GM12878 (cell line): ENCODE data around the gene THBS3. TPM values are rescaled to one million over a fixed set of nuclear protein-coding genes. Genes with fewer than 3 reads are reported as not detected.

ENCODE experiments used
- CHD4 ChIP-seq: fragments of 200-600 bp; sonication (generic); IDR thresholded peaks from 2 replicates; pipeline ENCODE4 v1.6.1; 2016; ENCODE audit warnings: mild to moderate bottlenecking
- EZH2 ChIP-seq: IDR thresholded peaks from 2 replicates; pipeline ENCODE4 v1.6.1; 2012; ENCODE audit warnings: low read depth, mild to moderate bottlenecking, control low read depth, inconsistent platforms, low read length, borderline replicate concordance; ENCODE audit not compliant: control insufficient read depth
- FOS ChIP-seq: IDR thresholded peaks from 3 replicates; pipeline ENCODE4 v1.6.1; 2011; ENCODE audit warnings: borderline replicate concordance; ENCODE audit not compliant: insufficient read length; ENCODE audit errors: extremely low read depth
- FOXM1 ChIP-seq: IDR thresholded peaks from 2 replicates; pipeline ENCODE4 v1.6.1; 2012; ENCODE audit warnings: low read depth, mild to moderate bottlenecking, inconsistent platforms, low read length, moderate library complexity
- HDAC2 ChIP-seq: fragments of 200-600 bp; sonication (generic); IDR thresholded peaks from 2 replicates; pipeline ENCODE4 v1.6.1; 2017
- IKZF1 ChIP-seq: fragments of 450-650 bp; conservative IDR thresholded peaks from 2 replicates; pipeline ENCODE4 v1.6.1; 2017; ENCODE audit warnings: antibody characterized with exemption, mild to moderate bottlenecking
- KAT2A ChIP-seq: conservative IDR thresholded peaks from 2 replicates; pipeline ENCODE4 v1.6.1; 2011; ENCODE audit warnings: low read depth, low read length; ENCODE audit not compliant: control insufficient read depth
- NFIC ChIP-seq: IDR thresholded peaks from 2 replicates; pipeline ENCODE4 v1.6.1; 2012; ENCODE audit warnings: low read depth, mild to moderate bottlenecking, inconsistent platforms, low read length, moderate library complexity
- POLR2A ChIP-seq: IDR thresholded peaks from 2 replicates; pipeline ENCODE4 v1.6.1; 2011; ENCODE audit warnings: low read depth, mild to moderate bottlenecking, low read length
- RAD51 ChIP-seq: fragments of 450-650 bp; IDR thresholded peaks from 2 replicates; pipeline ENCODE4 v1.6.1; 2016; ENCODE audit warnings: moderate library complexity, mild to moderate bottlenecking, inconsistent platforms
- SMC3 ChIP-seq: IDR thresholded peaks from 2 replicates; pipeline ENCODE4 v1.6.1; 2011; ENCODE audit warnings: low read length, improper control_type of control experiment, borderline replicate concordance
- TAF1 ChIP-seq: IDR thresholded peaks from 2 replicates; pipeline ENCODE4 v1.6.1; 2011; ENCODE audit warnings: mild to moderate bottlenecking, low read depth, low read length, borderline replicate concordance
- TCF12 ChIP-seq: IDR thresholded peaks from 2 replicates; pipeline ENCODE4 v1.6.1; 2011; ENCODE audit warnings: low read depth, mild to moderate bottlenecking, low read length
- ZBED1 ChIP-seq: IDR thresholded peaks from 2 replicates; pipeline ENCODE4 v1.6.1; 2016; ENCODE audit warnings: borderline replicate concordance
- ZNF24 ChIP-seq: fragments of 450-650 bp; IDR thresholded peaks from 2 replicates; pipeline ENCODE4 v1.6.1; 2017; ENCODE audit warnings: antibody characterized with exemption, mild to moderate bottlenecking
- polyA plus RNA-seq, 11 experiments: library from polyadenylated mRNA; depleted of rRNA in 4 of 11; unstranded in 6 of 11; stranded (reverse) in 5 of 11; fragments of >200 nt; fragmentation: Nextera tagmentation in 4 of 11; fragmentation: Illumina TruSeq in 1 of 11; extraction: Ambion mirVana in 4 of 11; extraction: Trizol in 1 of 11; gene quantifications; 1 replicate in 1 of 11; 2 replicates in 10 of 11; pipeline versions ENCODE4 v1.2.1 to v1.2.3, GENCODE V29; 2011 to 2016; ENCODE audit warnings: inconsistent platforms in 2 of 11, missing spikeins in 2 of 11, low read depth in 1 of 11
- total RNA-seq, 4 experiments: library from RNA; depleted of rRNA in 3 of 4; stranded (reverse); fragments of >200 nt in 3 of 4; fragmentation: Illumina TruSeq in 1 of 4; extraction: Trizol in 1 of 4; gene quantifications; 2 replicates each; pipeline versions ENCODE4 v1.2.1 to v1.2.3, GENCODE V29; 2013 to 2021
- TF ChIP-seq, protein P1 (sequence below): fragments of 450-650 bp; IDR thresholded peaks from 2 replicates; pipeline ENCODE4 v1.6.1; 2016; ENCODE audit warnings: mild to moderate bottlenecking
- TF ChIP-seq, protein P2 (sequence below): fragments of 450-650 bp; IDR thresholded peaks from 2 replicates; pipeline ENCODE4 v1.6.1; 2017; ENCODE audit warnings: mild to moderate bottlenecking, low read depth, inconsistent platforms; ENCODE audit not compliant: poor library complexity, severe bottlenecking
- TF ChIP-seq, protein P3 (sequence below): IDR thresholded peaks from 2 replicates; pipeline ENCODE4 v1.6.1; 2011; ENCODE audit warnings: low read depth, mild to moderate bottlenecking, low read length, moderate library complexity, borderline replicate concordance; ENCODE audit errors: extremely low read depth
- TF ChIP-seq, protein P4 (sequence below): fragments of 450-650 bp; IDR thresholded peaks from 2 replicates; pipeline ENCODE4 v1.6.1; 2016; ENCODE audit warnings: mild to moderate bottlenecking, moderate library complexity, borderline replicate concordance
- TF ChIP-seq, protein P5 (sequence below): IDR thresholded peaks from 2 replicates; pipeline ENCODE4 v1.6.1; 2012; ENCODE audit warnings: low read depth, low read length, improper control_type of control experiment

The THBS3 gene
- total and polyA plus RNA-seq, 10 of the 15 experiments (the other 5 are each of a cell fraction or from before 2014, with no cell fraction given), result 0.66 to 3.6 (median 2.0) TPM

DNA sequence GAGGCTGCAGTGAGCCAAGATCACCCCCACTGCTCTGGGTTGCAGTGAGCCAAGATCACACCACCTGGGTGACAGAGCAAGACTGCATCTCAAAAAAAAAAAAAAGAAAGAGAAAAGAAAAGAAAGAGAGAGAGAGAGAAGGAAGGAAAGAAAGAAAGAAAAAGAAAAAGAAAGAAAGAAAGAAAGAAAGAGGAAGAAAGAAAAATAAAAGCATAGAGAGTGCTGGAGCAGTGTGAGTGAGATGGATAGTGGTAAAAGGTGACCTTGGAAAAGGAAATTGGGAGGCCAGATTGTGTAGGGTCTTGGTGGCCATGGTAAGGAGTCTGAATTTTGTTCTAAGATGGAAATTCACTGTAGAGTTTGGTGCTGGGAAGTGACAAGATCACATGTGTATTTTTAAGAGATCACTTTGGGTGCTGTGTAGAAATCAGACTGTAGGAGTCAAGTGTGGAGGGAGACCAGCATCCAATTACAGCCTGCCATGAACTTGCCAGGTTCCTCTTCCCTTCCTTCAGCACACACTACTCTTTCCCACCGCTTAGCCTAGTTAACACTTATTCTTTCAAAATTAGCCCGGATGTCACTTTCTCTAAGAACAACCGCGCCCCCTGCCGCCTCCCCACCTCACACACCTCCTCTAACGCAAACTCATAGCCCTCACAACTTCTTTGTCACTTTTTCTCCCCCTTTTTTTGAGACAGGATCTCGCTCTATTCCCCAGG is 18.7 kb upstream of the THBS3 start (continued):
- TF ChIP-seq, protein P1, sequence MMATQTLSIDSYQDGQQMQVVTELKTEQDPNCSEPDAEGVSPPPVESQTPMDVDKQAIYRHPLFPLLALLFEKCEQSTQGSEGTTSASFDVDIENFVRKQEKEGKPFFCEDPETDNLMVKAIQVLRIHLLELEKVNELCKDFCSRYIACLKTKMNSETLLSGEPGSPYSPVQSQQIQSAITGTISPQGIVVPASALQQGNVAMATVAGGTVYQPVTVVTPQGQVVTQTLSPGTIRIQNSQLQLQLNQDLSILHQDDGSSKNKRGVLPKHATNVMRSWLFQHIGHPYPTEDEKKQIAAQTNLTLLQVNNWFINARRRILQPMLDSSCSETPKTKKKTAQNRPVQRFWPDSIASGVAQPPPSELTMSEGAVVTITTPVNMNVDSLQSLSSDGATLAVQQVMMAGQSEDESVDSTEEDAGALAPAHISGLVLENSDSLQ, result 0 out of 2 replicates have a peak, but pooled peaks have one; percentile 41
- no peak; the same call in 1 of the 2 replicates for TF ChIP-seq POLR2A
- TF ChIP-seq TCF12, result no peak
- TF ChIP-seq FOS, result no peak
- TF ChIP-seq IKZF1, result no peak
- no peak for TF ChIP-seq ZBED1
- TF ChIP-seq ZNF24, result no peak
- no peak for TF ChIP-seq RAD51
- TF ChIP-seq EZH2, result no peak
- TF ChIP-seq CHD4, result no peak
- no peak for TF ChIP-seq TAF1
- TF ChIP-seq, protein P2, sequence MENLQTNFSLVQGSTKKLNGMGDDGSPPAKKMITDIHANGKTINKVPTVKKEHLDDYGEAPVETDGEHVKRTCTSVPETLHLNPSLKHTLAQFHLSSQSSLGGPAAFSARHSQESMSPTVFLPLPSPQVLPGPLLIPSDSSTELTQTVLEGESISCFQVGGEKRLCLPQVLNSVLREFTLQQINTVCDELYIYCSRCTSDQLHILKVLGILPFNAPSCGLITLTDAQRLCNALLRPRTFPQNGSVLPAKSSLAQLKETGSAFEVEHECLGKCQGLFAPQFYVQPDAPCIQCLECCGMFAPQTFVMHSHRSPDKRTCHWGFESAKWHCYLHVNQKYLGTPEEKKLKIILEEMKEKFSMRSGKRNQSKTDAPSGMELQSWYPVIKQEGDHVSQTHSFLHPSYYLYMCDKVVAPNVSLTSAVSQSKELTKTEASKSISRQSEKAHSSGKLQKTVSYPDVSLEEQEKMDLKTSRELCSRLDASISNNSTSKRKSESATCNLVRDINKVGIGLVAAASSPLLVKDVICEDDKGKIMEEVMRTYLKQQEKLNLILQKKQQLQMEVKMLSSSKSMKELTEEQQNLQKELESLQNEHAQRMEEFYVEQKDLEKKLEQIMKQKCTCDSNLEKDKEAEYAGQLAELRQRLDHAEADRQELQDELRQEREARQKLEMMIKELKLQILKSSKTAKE, result peak; percentile 18
- peak; percentile 60; the same call in 1 of the 2 replicates for TF ChIP-seq SMC3
- no peak for TF ChIP-seq KAT2A
- TF ChIP-seq, protein P3, sequence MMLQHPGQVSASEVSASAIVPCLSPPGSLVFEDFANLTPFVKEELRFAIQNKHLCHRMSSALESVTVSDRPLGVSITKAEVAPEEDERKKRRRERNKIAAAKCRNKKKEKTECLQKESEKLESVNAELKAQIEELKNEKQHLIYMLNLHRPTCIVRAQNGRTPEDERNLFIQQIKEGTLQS, result no peak
- TF ChIP-seq, protein P4, sequence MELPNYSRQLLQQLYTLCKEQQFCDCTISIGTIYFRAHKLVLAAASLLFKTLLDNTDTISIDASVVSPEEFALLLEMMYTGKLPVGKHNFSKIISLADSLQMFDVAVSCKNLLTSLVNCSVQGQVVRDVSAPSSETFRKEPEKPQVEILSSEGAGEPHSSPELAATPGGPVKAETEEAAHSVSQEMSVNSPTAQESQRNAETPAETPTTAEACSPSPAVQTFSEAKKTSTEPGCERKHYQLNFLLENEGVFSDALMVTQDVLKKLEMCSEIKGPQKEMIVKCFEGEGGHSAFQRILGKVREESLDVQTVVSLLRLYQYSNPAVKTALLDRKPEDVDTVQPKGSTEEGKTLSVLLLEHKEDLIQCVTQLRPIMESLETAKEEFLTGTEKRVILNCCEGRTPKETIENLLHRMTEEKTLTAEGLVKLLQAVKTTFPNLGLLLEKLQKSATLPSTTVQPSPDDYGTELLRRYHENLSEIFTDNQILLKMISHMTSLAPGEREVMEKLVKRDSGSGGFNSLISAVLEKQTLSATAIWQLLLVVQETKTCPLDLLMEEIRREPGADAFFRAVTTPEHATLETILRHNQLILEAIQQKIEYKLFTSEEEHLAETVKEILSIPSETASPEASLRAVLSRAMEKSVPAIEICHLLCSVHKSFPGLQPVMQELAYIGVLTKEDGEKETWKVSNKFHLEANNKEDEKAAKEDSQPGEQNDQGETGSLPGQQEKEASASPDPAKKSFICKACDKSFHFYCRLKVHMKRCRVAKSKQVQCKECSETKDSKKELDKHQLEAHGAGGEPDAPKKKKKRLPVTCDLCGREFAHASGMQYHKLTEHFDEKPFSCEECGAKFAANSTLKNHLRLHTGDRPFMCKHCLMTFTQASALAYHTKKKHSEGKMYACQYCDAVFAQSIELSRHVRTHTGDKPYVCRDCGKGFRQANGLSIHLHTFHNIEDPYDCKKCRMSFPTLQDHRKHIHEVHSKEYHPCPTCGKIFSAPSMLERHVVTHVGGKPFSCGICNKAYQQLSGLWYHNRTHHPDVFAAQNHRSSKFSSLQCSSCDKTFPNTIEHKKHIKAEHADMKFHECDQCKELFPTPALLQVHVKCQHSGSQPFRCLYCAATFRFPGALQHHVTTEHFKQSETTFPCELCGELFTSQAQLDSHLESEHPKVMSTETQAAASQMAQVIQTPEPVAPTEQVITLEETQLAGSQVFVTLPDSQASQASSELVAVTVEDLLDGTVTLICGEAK, result no peak
- TF ChIP-seq FOXM1, result no peak
- TF ChIP-seq NFIC, result no peak
- TF ChIP-seq, protein P5, sequence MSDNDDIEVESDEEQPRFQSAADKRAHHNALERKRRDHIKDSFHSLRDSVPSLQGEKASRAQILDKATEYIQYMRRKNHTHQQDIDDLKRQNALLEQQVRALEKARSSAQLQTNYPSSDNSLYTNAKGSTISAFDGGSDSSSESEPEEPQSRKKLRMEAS, result no peak
- TF ChIP-seq HDAC2, result no peak
